ENCODE measurements around the gene SEC61A1. TPM values are rescaled to one million over a fixed set of nuclear protein-coding genes. Genes with fewer than 3 reads are reported as not detected.

SEC61A1 gene
- total RNA-seq, 4 donors from 2014 or later, result 72.2 to 109 (median 91.6) TPM

GRCh38 chr3:128064962-128065361 lies 12.7 kb downstream of the SEC61A1 start:
- H3K4me3 ChIP-seq, result no peak overlapping the region
- H3K36me3 ChIP-seq, result peaks cover 6 to 100% of the 10 kb centered on the region in 2 donors

GRCh38 chr3:128066114-128066513 lies 13.9 kb downstream of the SEC61A1 start:
- no peaks in the 10 kb centered on the region for H3K27me3 ChIP-seq
- no peaks in the 10 kb centered on the region for H3K4me1 ChIP-seq
- no peak overlapping the region for H3K27ac ChIP-seq
- no peak overlapping the region for H3K4me3 ChIP-seq
- 100% methylated on average over 1 of the region's 4 CpGs for WGBS, 2 donors (ENCODE audit: low coverage in 1 of 2)
- H3K36me3 ChIP-seq, result peaks cover 0 to 100% of the 10 kb centered on the region in 2 donors
- no peaks in the 10 kb centered on the region for H3K9me3 ChIP-seq
- no peak for TF ChIP-seq CTCF (IDR thresholded peaks at IDR 0.05)
- TF ChIP-seq POLR2AphosphoS5 (IDR thresholded peaks at IDR 0.05), result no peak
- no peak for TF ChIP-seq EP300 (IDR thresholded peaks at IDR 0.05)
- no peak for TF ChIP-seq POLR2A (IDR thresholded peaks at IDR 0.05)
- ATAC-seq, result no peak

More at GRCh38 chr3:128064962-128065361, 12.7 kb downstream of the SEC61A1 start:
- Histone ChIP-seq H3K27me3 (no peaks in the 10 kb centered on the region), H3K9me3 (no peaks in the 10 kb centered on the region), H3K4me1 (no peaks in the 10 kb centered on the region), H3K27ac (no peak overlapping the region)
- no peak for ATAC-seq
- 92 to 95% methylated on average over 4 to 6 of the region's 6 CpGs for WGBS, 2 donors (ENCODE audit: low coverage in 1 of 2)
- TF ChIP-seq EP300 (IDR thresholded peaks at IDR 0.05) (no peak), POLR2A (IDR thresholded peaks at IDR 0.05) (no peak), POLR2AphosphoS5 (IDR thresholded peaks at IDR 0.05) (no peak), CTCF (IDR thresholded peaks at IDR 0.05) (no peak)

- H3K36me3 ChIP-seq, result peaks cover 0 to 100% of the 10 kb centered on the region in 2 donors
- 84 to 89% methylated on average over 4 to 7 of the region's 9 CpGs for WGBS, 2 donors (ENCODE audit: low coverage in 1 of 2)
- H3K27ac ChIP-seq, result no peak overlapping the region
- H3K27me3 ChIP-seq, result no peaks in the 10 kb centered on the region
- no peaks in the 10 kb centered on the region for H3K9me3 ChIP-seq
- H3K4me1 ChIP-seq, result no peaks in the 10 kb centered on the region
- no peak for ATAC-seq
- TF ChIP-seq POLR2AphosphoS5 (IDR thresholded peaks at IDR 0.05) (no peak), CTCF (IDR thresholded peaks at IDR 0.05) (no peak), EP300 (IDR thresholded peaks at IDR 0.05) (no peak), POLR2A (IDR thresholded peaks at IDR 0.05) (no peak)
- H3K4me3 ChIP-seq, result no peak overlapping the region
Observed at GRCh38 chr3:128066676-128067075, 14.4 kb downstream of the SEC61A1 start.

GRCh38 chr3:128067489-128067888 lies 15.3 kb downstream of the SEC61A1 start:
- H3K36me3 ChIP-seq, result peaks cover 0 to 100% of the 10 kb centered on the region in 2 donors
- H3K4me3 ChIP-seq, result no peak overlapping the region
- TF ChIP-seq CTCF (IDR thresholded peaks at IDR 0.05) (no peak), POLR2AphosphoS5 (IDR thresholded peaks at IDR 0.05) (no peak), POLR2A (IDR thresholded peaks at IDR 0.05) (no peak)
- no peak for ATAC-seq
- no peaks in the 10 kb centered on the region for H3K27me3 ChIP-seq
- no peaks in the 10 kb centered on the region for H3K9me3 ChIP-seq
- WGBS, 2 donors (ENCODE audit: low coverage in 1 of 2), result 51 to 58% methylated on average over 4 to 7 of the region's 7 CpGs
- no peak overlapping the region for H3K27ac ChIP-seq
- H3K4me1 ChIP-seq, result no peaks in the 10 kb centered on the region

- H3K36me3 ChIP-seq, result peaks cover 0 to 100% of the 10 kb centered on the region in 2 donors
- H3K27me3 ChIP-seq, result no peaks in the 10 kb centered on the region
- no peaks in the 10 kb centered on the region for H3K4me1 ChIP-seq
- H3K4me3 ChIP-seq, result no peak overlapping the region
- no peaks in the 10 kb centered on the region for H3K9me3 ChIP-seq
- 58 to 61% methylated on average over 5 of the region's 8 CpGs for WGBS, 2 donors (ENCODE audit: low coverage in 1 of 2)
- H3K27ac ChIP-seq, result no peak overlapping the region
- TF ChIP-seq CTCF (IDR thresholded peaks at IDR 0.05) (peak in 3 of 4 experiments; percentile 27 to 61 (median 40)), POLR2A (IDR thresholded peaks at IDR 0.05) (no peak)
- no peak for ATAC-seq
Observed at GRCh38 chr3:128068156-128068620, 16.0 kb downstream of the SEC61A1 start.

Measured in gastroesophageal sphincter (tissue), 4 donors.